Left renal pelvis (tissue), 4 donors: Measurements from ENCODE around the gene OGDHL. TPM values are rescaled to one million over a fixed set of nuclear protein-coding genes. Genes with fewer than 3 reads are reported as not detected.
"Not testable (repeated sequence)": the region's sequence is repeated elsewhere in the genome, so short reads cannot be mapped to it uniquely, and the experiment has no call there.

Experiments
- DNase-seq, 4 donors: peaks; one replicate each; pipeline ENCODE4 v3.0.0-alpha.2; 2013; ENCODE audit warnings: low read depth in 4 of 4, low spot score in 3 of 4
- polyA plus RNA-seq, 4 donors: library from polyadenylated mRNA; unstranded; fragments of 120-200 nt; gene quantifications; one replicate each; pipeline ENCODE4 v1.2.1, GENCODE V29; 2013; ENCODE audit not compliant: insufficient read length in 4 of 4

OGDHL gene
- polyA plus RNA-seq, 4 donors, result 1.2 to 48.3 (median 31.0) TPM

DNA sequence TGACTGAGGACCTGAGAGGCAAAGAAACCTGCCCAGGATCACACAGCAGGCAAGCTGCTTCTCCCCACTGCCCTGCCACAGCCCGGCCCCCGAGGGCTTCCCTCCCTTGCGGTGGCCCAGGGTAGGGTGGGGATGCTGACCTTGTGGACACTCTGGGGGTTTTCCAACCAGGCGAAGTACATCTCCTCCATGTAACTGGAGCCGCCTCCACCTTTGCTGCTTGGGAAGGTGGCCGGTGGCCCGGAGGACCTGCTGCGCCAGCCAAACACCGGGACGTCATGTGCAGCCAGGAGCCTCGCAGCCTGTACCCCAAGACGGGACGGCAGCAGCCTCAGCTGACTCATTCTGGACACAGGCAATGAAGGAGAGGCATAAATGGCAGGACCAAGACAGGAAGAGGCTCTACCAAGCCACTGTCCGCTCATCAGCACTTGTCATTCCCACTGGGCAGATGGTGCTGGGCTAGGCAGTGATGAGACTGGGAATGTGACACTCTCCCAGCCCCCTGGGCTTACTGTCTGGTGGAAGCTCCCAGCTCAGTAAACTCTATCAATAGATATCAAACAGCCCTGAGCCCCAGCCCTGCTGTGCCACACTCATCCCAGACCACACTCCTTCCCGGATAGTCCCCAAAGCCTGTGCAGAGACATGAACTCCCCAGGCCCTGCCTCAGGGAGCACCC is 3.7 kb downstream of the OGDHL start:
- no peak for DNase-seq

DNA sequence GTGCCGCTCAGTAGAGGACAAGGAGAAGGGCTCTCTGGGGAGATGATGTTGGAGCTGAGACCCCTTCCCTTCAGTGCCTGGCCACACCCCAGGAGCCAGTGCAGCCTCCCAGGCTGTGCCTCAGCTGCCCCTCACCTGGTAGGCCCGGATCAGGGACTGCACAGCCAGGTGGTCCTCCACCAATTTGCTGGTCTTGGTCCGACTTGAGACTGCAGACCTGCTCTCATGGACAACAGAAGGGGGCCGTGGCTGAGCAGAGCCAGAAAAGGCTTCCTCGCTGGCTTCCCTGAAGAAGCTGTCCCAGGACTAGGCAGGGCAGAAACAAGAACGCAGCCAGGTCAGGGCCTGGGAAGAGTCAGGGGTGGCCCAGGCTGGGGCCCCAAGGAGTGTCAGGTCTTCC is 5.5 kb downstream of the OGDHL start:
- DNase-seq, result no peak

GRCh38 chr10:49756031-49756430 is 6.1 kb downstream of the OGDHL start:
- no peak for DNase-seq

GRCh38 chr10:49754951-49755350 is 7.2 kb downstream of the OGDHL start:
- not testable (repeated sequence) for DNase-seq

DNA sequence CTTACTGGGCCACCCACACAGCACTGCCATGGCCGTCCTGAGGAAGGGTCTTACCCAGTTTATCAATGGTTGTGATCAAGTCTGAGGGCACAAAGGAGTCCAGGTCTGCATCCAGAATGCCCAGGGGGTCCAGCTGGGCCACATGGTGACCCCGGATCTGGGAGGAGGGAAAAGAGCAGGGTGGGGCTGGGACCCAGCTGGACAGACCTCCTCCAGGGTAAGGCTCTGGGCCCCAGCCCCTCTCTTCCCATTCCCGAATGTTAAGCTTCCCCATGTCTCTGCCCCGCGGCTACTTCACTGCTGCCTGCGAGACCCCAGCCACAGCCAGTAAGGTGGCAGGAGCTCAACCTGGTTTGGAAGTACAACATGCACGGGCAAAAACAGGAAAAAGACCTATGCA is 9.5 kb downstream of the OGDHL start:
- no peak for DNase-seq

- DNase-seq, result no peak
Observed at GRCh38 chr10:49751636-49752510, 10.2 kb downstream of the OGDHL start.

DNA sequence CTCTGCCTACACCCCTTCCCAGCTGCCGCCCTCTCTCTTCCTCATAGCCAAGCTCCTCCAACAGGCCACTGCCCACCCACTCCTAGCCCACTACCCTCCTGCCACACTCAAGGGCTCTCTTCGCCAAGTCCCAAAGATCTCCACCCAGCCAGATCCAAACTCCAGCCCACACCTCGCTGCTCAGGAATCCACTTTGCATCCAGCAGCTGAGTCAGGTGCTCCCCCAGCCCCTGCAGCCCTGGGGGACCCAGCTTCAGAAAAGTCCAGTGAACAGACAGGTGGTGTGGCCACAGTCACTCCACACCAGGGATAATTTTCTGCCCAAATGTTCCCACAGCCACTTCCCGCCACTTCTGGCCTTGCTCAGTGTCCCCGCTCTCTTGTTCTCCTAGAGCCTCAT is 10.9 kb downstream of the OGDHL start:
- no peak for DNase-seq

- no peak for DNase-seq
Observed at GRCh38 chr10:49750546-49750945, 11.6 kb downstream of the OGDHL start.

- no peak for DNase-seq
Observed at GRCh38 chr10:49749556-49750491, 12.3 kb downstream of the OGDHL start.

GRCh38 chr10:49749144-49749543 is 13.0 kb downstream of the OGDHL start:
- no peak for DNase-seq

GRCh38 chr10:49748006-49748405 is 14.1 kb downstream of the OGDHL start:
- no peak for DNase-seq

DNA sequence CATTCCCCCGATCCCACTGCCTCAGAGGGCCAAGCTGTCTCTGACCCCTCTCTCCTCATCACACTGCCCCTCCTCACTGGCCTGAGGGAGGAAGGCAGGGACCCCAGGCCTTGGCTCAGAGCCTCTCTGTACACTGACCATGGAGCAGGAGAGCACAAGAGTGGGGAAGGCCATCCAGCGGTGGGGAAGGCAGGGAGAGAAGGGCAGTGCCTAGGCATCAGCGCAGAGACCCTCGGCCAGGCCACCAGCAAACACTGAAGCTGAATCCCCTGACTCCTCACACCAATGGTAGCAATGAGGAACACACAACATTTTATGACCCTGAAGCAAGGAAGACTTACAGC is 14.8 kb downstream of the OGDHL start:
- DNase-seq, result no peak

GRCh38 chr10:49746626-49747302 is 15.4 kb downstream of the OGDHL start:
- DNase-seq, result no peak

DNA sequence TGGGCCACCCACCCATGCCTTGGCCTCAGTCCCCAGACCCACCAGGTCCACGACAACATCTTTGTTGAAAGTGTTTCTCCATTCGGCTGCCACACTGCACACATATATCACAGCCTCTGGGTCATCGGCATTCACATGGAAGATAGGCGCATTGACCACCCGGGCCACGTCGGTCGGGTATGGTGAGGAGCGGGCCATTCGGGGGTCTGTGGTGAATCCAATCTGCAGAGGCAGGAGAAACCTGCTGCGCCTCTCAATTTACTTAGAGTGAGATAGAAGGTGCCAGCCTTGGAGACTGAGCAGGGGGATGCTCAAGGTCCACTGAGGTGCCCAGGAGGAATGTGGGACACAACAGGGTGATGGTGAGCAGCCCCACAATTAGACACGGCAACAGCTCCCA is 16.4 kb downstream of the OGDHL start:
- no peak for DNase-seq

DNA sequence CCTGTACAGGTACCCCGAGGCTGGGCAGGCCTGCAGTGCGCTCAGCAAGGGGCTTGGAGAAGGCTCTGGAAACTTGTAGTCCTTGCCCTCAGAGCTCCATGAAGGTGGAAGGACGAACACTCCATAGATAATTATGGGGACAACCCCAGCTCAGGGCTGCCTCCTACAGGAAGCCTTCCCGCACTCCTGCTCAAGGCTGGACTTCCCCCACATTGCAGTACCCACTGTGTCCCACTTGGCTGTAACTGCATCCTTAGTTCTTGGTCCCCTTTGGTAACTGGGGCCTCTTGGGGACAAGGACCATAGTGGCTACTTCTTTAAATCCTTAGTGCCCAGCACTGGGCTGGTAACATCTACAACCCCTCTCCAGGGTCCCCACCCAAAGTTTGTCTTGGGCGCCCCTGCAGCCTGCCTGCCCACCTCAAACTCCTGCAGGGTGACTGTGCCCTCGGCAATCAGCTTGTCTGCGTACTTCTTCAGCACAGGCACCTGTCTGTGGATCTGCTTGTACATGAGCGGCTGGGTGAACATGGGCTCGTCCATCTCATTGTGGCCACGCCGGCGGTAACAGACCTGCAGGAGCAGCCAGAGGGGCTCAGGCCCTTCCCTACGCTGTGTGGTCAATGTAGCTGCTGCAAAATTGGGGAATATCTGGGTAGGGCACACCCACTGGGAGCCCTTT is 17.1 kb downstream of the OGDHL start:
- DNase-seq, result no peak

DNA sequence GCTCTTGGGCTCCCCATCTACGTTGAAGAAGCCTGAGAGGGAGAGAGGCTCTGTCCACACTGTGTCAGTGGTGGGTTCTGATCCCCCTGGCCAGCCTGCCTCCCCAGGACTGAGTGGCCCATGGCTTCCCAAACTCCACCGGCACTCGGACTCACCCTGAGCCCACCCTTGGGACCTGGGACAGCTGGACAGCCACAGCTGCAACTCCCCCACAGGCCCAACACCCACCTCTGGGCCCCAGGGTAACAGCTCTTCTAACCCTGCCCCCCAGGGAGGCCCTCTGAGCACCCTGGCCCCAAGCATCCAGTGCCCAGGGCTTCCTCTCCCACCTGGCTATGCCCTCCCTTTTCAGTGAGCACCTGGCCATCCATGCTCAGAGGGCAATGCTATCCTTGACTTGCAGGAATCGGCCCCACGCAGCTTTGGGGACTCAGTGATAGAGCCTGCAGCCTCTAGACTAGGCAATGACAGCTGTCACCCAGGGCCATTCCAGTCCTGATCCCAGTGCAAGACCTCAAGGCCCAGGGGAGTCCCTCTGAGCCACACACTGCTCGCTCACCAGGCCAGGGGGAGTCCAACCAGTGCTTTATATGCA is 17.9 kb downstream of the OGDHL start:
- no peak for DNase-seq

DNA sequence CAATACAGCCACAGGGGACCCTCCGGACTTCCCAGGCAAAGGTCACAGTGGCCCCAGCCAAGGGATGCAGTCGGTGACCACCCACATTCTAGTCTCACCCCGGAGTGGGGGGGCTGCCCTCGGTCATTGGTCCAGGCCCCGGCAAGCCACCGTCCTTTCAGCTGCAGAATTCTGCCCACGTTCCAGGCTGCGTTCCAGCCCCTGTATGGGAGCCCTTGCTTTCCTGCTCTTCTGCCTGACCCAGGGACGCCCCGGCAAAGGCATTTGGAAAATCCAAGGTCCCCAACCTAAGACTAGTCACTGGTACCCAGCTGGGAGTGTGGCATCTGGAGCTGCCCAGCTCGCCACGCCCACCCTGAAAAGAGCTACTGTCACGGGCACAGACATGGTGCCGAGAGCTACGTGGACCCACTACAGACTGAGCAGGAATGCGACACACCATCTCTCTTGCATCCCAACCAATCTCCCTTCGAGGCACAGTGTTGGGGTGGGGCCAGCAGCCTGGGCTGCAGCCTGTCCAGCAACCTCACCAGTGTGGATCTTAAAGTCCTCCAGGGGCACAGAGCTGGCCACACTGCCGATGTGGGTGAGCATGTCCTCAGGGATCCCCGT is 18.6 kb downstream of the OGDHL start:
- DNase-seq, result no peak

DNA sequence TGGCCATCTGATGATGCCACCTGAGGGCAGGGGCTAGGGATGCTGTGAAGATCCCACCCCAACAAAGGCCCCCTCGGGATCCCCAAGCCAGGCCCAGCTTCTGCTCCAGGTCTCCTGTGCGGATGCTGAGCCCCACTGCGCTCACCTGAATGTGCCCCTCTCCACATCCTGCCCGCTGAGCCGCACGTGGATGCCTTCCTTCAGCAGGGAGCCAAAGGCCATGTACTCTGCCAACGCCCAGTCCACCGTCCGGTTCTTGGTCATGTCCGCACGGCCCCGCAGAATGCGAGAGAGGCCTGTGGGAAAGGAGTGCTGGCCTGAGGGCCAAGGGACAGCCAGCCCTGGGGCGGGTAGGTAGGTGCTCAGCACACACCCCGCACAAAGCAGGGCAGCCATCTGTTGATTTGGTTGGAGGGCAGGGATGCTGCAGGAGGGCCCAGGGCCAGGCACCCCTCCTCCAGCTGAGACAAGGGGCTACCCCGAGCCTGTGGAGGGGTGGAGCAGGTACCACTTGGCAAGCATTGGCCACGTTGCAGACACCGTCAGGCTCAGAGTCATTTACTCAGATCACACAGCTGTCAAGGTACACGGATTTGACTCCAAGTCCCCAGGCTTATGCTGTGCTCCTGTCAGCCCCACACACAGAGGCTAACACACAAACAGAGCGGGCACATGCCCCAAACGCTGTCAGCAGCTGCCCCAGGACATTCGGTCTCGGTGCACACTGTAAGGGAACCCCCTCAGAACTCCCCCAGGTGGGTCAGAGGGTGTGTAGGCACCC is 19.2 kb downstream of the OGDHL start:
- DNase-seq, result no peak
